HCT116 (cell line): ENCODE data around the gene LRBA. TPM values are rescaled to one million over a fixed set of nuclear protein-coding genes. Genes with fewer than 3 reads are reported as not detected.

ENCODE experiments used
- ATAC-seq: fragments of 200-7000 bp; cut with Tn5 transposase; 2 replicates; pipeline ENCODE4 v1.9.1; 2020; ENCODE audit warnings: mild to moderate bottlenecking, moderate library complexity
- BruUV-seq: library from RNA; stranded (reverse); fragments of 400-500 nt; replicated peaks from 2 replicates; lab custom pipeline; 2021; lab: Mats Ljungman, UMichigan
- CTCF ChIA-PET: fragments of 300-600 bp; sonication (Branson Sonifier 250); formaldehyde crosslinking; loops from one replicate; lab custom pipeline; 2021; ENCODE audit warnings: antibody characterized with exemption; lab: Charles Lee
- POLR2A ChIA-PET: fragments of 300-600, 350-600 bp; sonication (Branson Sonifier 250); formaldehyde crosslinking; loops from one replicate; lab custom pipeline; 2021; ENCODE audit warnings: antibody characterized with exemption; lab: Charles Lee
- RAD21 ChIA-PET, 2 experiments: fragments of 300-600 bp; sonication (Branson Sonifier 250); formaldehyde crosslinking; loops; one replicate each; lab custom pipeline; 2023; ENCODE audit warnings: low total read pairs in 2 of 2; ENCODE audit not compliant: uncharacterized antibody in 2 of 2, unreplicated experiment in 2 of 2, low non-redundant PET in 1 of 2; lab: Charles Lee
- DNase-seq: peaks from one replicate; pipeline ENCODE4 v3.0.0-alpha.2; 2010; ENCODE audit warnings: low read depth, low spot score
- H2AFZ ChIP-seq: fragments of 200-600 bp; shearing (Covaris generic), sonication (generic); 2 replicates; pipeline ENCODE4 v1.6.1; 2017; ENCODE audit warnings: low read depth, mixed run types, mixed read lengths, antibody characterized with exemption, low read length; ENCODE audit not compliant: poor library complexity, severe bottlenecking
- H3K27ac ChIP-seq: 2 replicates; pipeline ENCODE4 v1.5.1; 2012; ENCODE audit warnings: low read depth, low read length
- H3K27me3 ChIP-seq: fragments of 200-600 bp; sonication (generic); 2 replicates; pipeline ENCODE4 v1.6.1; 2016; ENCODE audit warnings: mixed run types, low read length, mixed read lengths; ENCODE audit not compliant: insufficient read depth
- H3K36me3 ChIP-seq, 2 experiments: fragments of 200-500 bp in 1 of 2; fragments of 200-600 bp in 1 of 2; sonication (Bioruptor generic) in 1 of 2; sonication (generic) in 1 of 2; 2 replicates each; pipeline versions ENCODE4 v1.5.1 to v1.6.1; 2014 to 2016; ENCODE audit warnings: low read length in 2 of 2, inconsistent platforms in 1 of 2, mixed read lengths in 1 of 2, mixed run types in 1 of 2; ENCODE audit not compliant: insufficient read depth in 2 of 2, control insufficient read depth in 1 of 2
- H3K4me1 ChIP-seq, 2 experiments: fragments of 200-600 bp in 1 of 2; sonication (generic) in 1 of 2; 2 replicates each; pipeline versions ENCODE4 v1.5.1 to v1.6.1; 2012 to 2017; ENCODE audit warnings: low read length in 2 of 2, inconsistent platforms in 1 of 2, mild to moderate bottlenecking in 1 of 2, mixed read lengths in 1 of 2, mixed run types in 1 of 2, moderate library complexity in 1 of 2; ENCODE audit not compliant: insufficient read depth in 2 of 2, control insufficient read depth in 1 of 2
- H3K4me2 ChIP-seq: fragments of 200-600 bp; sonication (generic); 2 replicates; pipeline ENCODE4 v1.6.1; 2017; ENCODE audit warnings: mixed run types, low read length, mixed read lengths
- H3K4me3 ChIP-seq, 2 experiments: fragments of 200-600 bp in 1 of 2; sonication (generic) in 1 of 2; replicated peaks in 1 of 2; 2 replicates each; pipeline ENCODE4 v1.5.1; 2011 to 2016; ENCODE audit warnings: low read length in 2 of 2, control low read depth in 1 of 2, low read depth in 1 of 2, mild to moderate bottlenecking in 1 of 2, mixed read lengths in 1 of 2, mixed run types in 1 of 2
- H3K79me2 ChIP-seq: fragments of 200-600 bp; sonication (generic); 2 replicates; pipeline ENCODE4 v1.6.1; 2017; ENCODE audit warnings: mild to moderate bottlenecking, mixed run types, low read length, moderate library complexity, mixed read lengths; ENCODE audit not compliant: insufficient read depth
- H3K9ac ChIP-seq: fragments of 200-600 bp; sonication (generic); 2 replicates; pipeline ENCODE4 v1.6.1; 2016; ENCODE audit warnings: low read length, mixed read lengths
- H3K9me2 ChIP-seq: fragments of 200-600 bp; sonication (generic), shearing (Covaris generic); 2 replicates; pipeline ENCODE4 v1.6.1; 2017; ENCODE audit warnings: mixed run types, mild to moderate bottlenecking, moderate library complexity; ENCODE audit not compliant: insufficient read depth
- H3K9me3 ChIP-seq, 2 experiments: fragments of 200-500 bp in 1 of 2; fragments of 200-600 bp in 1 of 2; sonication (Bioruptor generic) in 1 of 2; sonication (generic) in 1 of 2; 2 replicates each; pipeline ENCODE4 v1.6.1; 2014 to 2017; ENCODE audit warnings: low read length in 2 of 2, mixed read lengths in 2 of 2, inconsistent platforms in 1 of 2, low read depth in 1 of 2, mild to moderate bottlenecking in 1 of 2, mixed run types in 1 of 2, moderate library complexity in 1 of 2; ENCODE audit not compliant: control insufficient read depth in 1 of 2, insufficient read depth in 1 of 2
- H4K20me1 ChIP-seq: fragments of 200-600 bp; sonication (generic), shearing (Covaris generic); 2 replicates; pipeline ENCODE4 v1.6.1; 2017; ENCODE audit warnings: mixed run types, mild to moderate bottlenecking, moderate library complexity; ENCODE audit not compliant: insufficient read depth
- CBX3 ChIP-seq: IDR thresholded peaks from 2 replicates; pipeline ENCODE4 v1.6.1; 2012; ENCODE audit warnings: low read depth
- ELF1 ChIP-seq: IDR thresholded peaks from 2 replicates; pipeline ENCODE4 v1.6.1; 2012; ENCODE audit warnings: low read depth, borderline replicate concordance
- EZH2 ChIP-seq: fragments of 200-600 bp; sonication (generic); IDR thresholded peaks from 2 replicates; pipeline ENCODE4 v1.6.1; 2017; ENCODE audit warnings: antibody characterized with exemption, mixed run types
- FOSL1 ChIP-seq: IDR thresholded peaks from 2 replicates; pipeline ENCODE4 v1.6.1; 2012; ENCODE audit warnings: low read depth
- MAX ChIP-seq: IDR thresholded peaks from 2 replicates; pipeline ENCODE4 v1.6.1; 2012
- ZBTB33 ChIP-seq: IDR thresholded peaks from 2 replicates; pipeline ENCODE4 v1.6.1; 2011; ENCODE audit warnings: mild to moderate bottlenecking, low read length, moderate library complexity; ENCODE audit not compliant: insufficient replicate concordance; ENCODE audit errors: extremely low read depth
- ZNF274 ChIP-seq: fragments of 200-500 bp; sonication (Bioruptor generic); IDR thresholded peaks from 2 replicates; pipeline ENCODE4 v1.6.1; 2014; ENCODE audit warnings: mild to moderate bottlenecking, low read depth, low read length, inconsistent platforms
- intact Hi-C: fragments of 100-400 bp; cut with micrococcal nuclease; formaldehyde crosslinking; loops from 2 replicates; pipeline ENCODE4 v1.10.0; 2022
- total RNA-seq: library from RNA; stranded (reverse); gene quantifications from one replicate; pipeline ENCODE4 v1.2.1, GENCODE V29; 2021; ENCODE audit not compliant: unreplicated experiment

Gene LRBA
- total RNA-seq, 1 experiment from 2014 or later, result 79.8 TPM

- DNase-seq (no peak), ATAC-seq (no peak)
- POLR2A ChIA-PET, result no interaction called here
- no peaks in the 10 kb centered on the region for H3K79me2 ChIP-seq
- no peak for TF ChIP-seq MAX
- no peak for TF ChIP-seq FOSL1
- no peak for TF ChIP-seq ZNF274
- TF ChIP-seq ZBTB33, result no peak
- TF ChIP-seq EZH2, result no peak
- no peak for TF ChIP-seq CBX3
- TF ChIP-seq ELF1, result no peak
- TF ChIP-seq, all 23 proteins: peak for 0
- intact Hi-C loops, result no loop called here
- no TSS peak for BruUV-seq
- ChIA-PET CTCF (no interaction called here), RAD21 (no interaction called here)
- H2AFZ ChIP-seq, result no peak overlapping the region
- H3K4me3 ChIP-seq, result no peak overlapping the region
- no peaks in the 10 kb centered on the region for H3K27me3 ChIP-seq
- H3K27ac ChIP-seq, result no peak overlapping the region
- H3K4me2 ChIP-seq, result no peak overlapping the region
- H3K9ac ChIP-seq, result no peak overlapping the region
- no peaks in the 10 kb centered on the region for H3K9me2 ChIP-seq
- no peaks in the 10 kb centered on the region for H3K4me1 ChIP-seq
- H3K9me3 ChIP-seq, result no peaks in the 10 kb centered on the region
- H3K36me3 ChIP-seq, result no peaks in the 10 kb centered on the region
- H4K20me1 ChIP-seq, result no peaks in the 10 kb centered on the region
Observed at GRCh38 chr4:150325872-150326271, 689.2 kb downstream of the LRBA start.
